Astrocyte (in vitro differentiated cells and primary cell): ENCODE data around the gene TREX2. TPM values are rescaled to one million over a fixed set of nuclear protein-coding genes. Genes with fewer than 3 reads are reported as not detected.

ENCODE experiments used
- DNase-seq: peaks from one replicate; pipeline ENCODE4 v3.0.0-alpha.2; 2010; ENCODE audit warnings: low read depth
- FAIRE-seq: peaks from 2 replicates; lab custom pipeline; 2011; peaks lifted over from hg19 to GRCh38; lab: Jason Lieb, UNC
- H2AFZ ChIP-seq: 2 replicates; pipeline ENCODE4 v1.6.0; 2012; ENCODE audit warnings: low read depth, low read length, inconsistent platforms
- H3K27ac ChIP-seq: 2 replicates; pipeline ENCODE4 v1.5.1; 2011; ENCODE audit warnings: low read depth, low read length, inconsistent platforms
- H3K27me3 ChIP-seq: 2 replicates; pipeline ENCODE4 v1.6.0; 2011; ENCODE audit warnings: low read length, inconsistent platforms; ENCODE audit not compliant: insufficient read depth
- H3K36me3 ChIP-seq: 2 replicates; pipeline ENCODE4 v1.5.1; 2011; ENCODE audit warnings: low read length, inconsistent platforms; ENCODE audit not compliant: insufficient read depth
- H3K4me1 ChIP-seq: 2 replicates; pipeline ENCODE4 v1.5.1; 2011; ENCODE audit warnings: low read length, inconsistent platforms; ENCODE audit not compliant: insufficient read depth
- H3K4me2 ChIP-seq: 2 replicates; pipeline ENCODE4 v1.6.0; 2012; ENCODE audit warnings: low read length, inconsistent platforms
- H3K4me3 ChIP-seq: 2 replicates; pipeline ENCODE4 v1.5.1; 2011; ENCODE audit warnings: low read depth, mild to moderate bottlenecking, low read length, inconsistent platforms; ENCODE audit not compliant: insufficient read depth
- H3K79me2 ChIP-seq: 2 replicates; pipeline ENCODE4 v1.6.0; 2012; ENCODE audit warnings: mild to moderate bottlenecking, low read length, inconsistent platforms; ENCODE audit not compliant: insufficient read depth
- H3K9ac ChIP-seq: 2 replicates; pipeline ENCODE4 v1.6.0; 2012; ENCODE audit warnings: mild to moderate bottlenecking, low read length, inconsistent platforms
- H3K9me3 ChIP-seq: 2 replicates; pipeline ENCODE4 v1.5.1; 2012; ENCODE audit warnings: low read depth, mild to moderate bottlenecking, low read length, inconsistent platforms; ENCODE audit not compliant: insufficient read depth
- H4K20me1 ChIP-seq: 2 replicates; pipeline ENCODE4 v1.6.0; 2012; ENCODE audit warnings: low read length, inconsistent platforms; ENCODE audit not compliant: insufficient read depth
- H3K27ac Mint-ChIP-seq: one replicate; pipeline ENCODE4 v1.8.0; 2021; ENCODE audit warnings: mild to moderate bottlenecking, mixed read lengths; ENCODE audit not compliant: unreplicated experiment
- H3K27me3 Mint-ChIP-seq: one replicate; pipeline ENCODE4 v1.8.0; 2021; ENCODE audit warnings: low read depth, mixed read lengths; ENCODE audit not compliant: unreplicated experiment
- H3K36me3 Mint-ChIP-seq: one replicate; pipeline ENCODE4 v1.8.0; 2021; ENCODE audit warnings: low read depth, mixed read lengths; ENCODE audit not compliant: unreplicated experiment
- H3K4me1 Mint-ChIP-seq: one replicate; pipeline ENCODE4 v1.8.0; 2021; ENCODE audit warnings: low read depth, mixed read lengths; ENCODE audit not compliant: unreplicated experiment
- H3K4me3 Mint-ChIP-seq: one replicate; pipeline ENCODE4 v1.8.0; 2021; ENCODE audit warnings: mild to moderate bottlenecking, moderate library complexity, mixed read lengths; ENCODE audit not compliant: unreplicated experiment
- H3K9me3 Mint-ChIP-seq: one replicate; pipeline ENCODE4 v1.8.0; 2021; ENCODE audit warnings: mild to moderate bottlenecking, mixed read lengths; ENCODE audit not compliant: unreplicated experiment
- EZH2 ChIP-seq: IDR thresholded peaks from 2 replicates; pipeline ENCODE4 v1.6.1; 2012; ENCODE audit warnings: mild to moderate bottlenecking, low read length, inconsistent platforms; ENCODE audit not compliant: insufficient read depth
- total RNA-seq: library from RNA; stranded (reverse); gene quantifications from 2 replicates; pipeline ENCODE4 v1.2.1, GENCODE V29; 2021
- TF ChIP-seq, protein P1 (sequence below): IDR thresholded peaks from 2 replicates; pipeline ENCODE4 v1.5.1; 2011; ENCODE audit warnings: low read depth, mild to moderate bottlenecking, inconsistent platforms, low read length, moderate library complexity; ENCODE audit not compliant: insufficient read depth

Gene TREX2
- total RNA-seq, 1 donor from 2014 or later = 0.36 TPM

DNA sequence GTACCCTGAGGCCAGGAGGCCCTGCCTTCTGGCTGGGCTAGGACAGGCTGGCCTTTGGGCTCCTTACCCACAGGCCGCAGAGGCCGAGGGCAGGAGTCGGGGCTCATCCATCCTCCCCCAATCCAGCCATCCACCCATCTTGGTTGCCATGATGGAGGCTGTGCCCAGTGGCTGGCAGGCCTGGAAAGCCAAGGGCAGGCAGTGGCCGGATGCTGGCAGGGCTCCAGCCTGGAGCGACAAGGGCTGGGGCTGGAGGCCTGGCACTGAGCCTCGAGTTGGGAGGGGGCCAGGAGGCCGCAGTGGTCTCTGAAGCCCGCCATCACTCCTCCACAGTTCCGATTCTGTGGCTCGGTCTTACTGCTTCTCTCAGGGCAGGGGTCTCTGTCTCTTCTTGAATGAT is 40.3 kb upstream of the TREX2 start:
- H3K9me3 ChIP-seq = no peaks in the 10 kb centered on the region
- peaks cover 14% of the 10 kb centered on the region for H3K4me1 ChIP-seq
- no peak overlapping the region for H3K9ac ChIP-seq
- H3K27me3 Mint-ChIP-seq = no peaks in the 10 kb centered on the region
- H3K4me3 Mint-ChIP-seq = no peak overlapping the region
- no peaks in the 10 kb centered on the region for H3K4me1 Mint-ChIP-seq
- H3K4me2 ChIP-seq = no peak overlapping the region
- no peaks in the 10 kb centered on the region for H3K27me3 ChIP-seq
- H2AFZ ChIP-seq = no peak overlapping the region
- H3K27ac Mint-ChIP-seq = no peak overlapping the region
- H4K20me1 ChIP-seq = no peaks in the 10 kb centered on the region
- H3K9me3 Mint-ChIP-seq = no peaks in the 10 kb centered on the region
- FAIRE-seq (no peak), DNase-seq (no peak)
- TF ChIP-seq EZH2 = no peak
- TF ChIP-seq, protein P1, sequence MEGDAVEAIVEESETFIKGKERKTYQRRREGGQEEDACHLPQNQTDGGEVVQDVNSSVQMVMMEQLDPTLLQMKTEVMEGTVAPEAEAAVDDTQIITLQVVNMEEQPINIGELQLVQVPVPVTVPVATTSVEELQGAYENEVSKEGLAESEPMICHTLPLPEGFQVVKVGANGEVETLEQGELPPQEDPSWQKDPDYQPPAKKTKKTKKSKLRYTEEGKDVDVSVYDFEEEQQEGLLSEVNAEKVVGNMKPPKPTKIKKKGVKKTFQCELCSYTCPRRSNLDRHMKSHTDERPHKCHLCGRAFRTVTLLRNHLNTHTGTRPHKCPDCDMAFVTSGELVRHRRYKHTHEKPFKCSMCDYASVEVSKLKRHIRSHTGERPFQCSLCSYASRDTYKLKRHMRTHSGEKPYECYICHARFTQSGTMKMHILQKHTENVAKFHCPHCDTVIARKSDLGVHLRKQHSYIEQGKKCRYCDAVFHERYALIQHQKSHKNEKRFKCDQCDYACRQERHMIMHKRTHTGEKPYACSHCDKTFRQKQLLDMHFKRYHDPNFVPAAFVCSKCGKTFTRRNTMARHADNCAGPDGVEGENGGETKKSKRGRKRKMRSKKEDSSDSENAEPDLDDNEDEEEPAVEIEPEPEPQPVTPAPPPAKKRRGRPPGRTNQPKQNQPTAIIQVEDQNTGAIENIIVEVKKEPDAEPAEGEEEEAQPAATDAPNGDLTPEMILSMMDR = no peak
- no peak overlapping the region for H3K4me3 ChIP-seq
- no peak overlapping the region for H3K27ac ChIP-seq
- H3K36me3 Mint-ChIP-seq = no peaks in the 10 kb centered on the region
- H3K36me3 ChIP-seq = no peaks in the 10 kb centered on the region
- H3K79me2 ChIP-seq = no peaks in the 10 kb centered on the region

DNA sequence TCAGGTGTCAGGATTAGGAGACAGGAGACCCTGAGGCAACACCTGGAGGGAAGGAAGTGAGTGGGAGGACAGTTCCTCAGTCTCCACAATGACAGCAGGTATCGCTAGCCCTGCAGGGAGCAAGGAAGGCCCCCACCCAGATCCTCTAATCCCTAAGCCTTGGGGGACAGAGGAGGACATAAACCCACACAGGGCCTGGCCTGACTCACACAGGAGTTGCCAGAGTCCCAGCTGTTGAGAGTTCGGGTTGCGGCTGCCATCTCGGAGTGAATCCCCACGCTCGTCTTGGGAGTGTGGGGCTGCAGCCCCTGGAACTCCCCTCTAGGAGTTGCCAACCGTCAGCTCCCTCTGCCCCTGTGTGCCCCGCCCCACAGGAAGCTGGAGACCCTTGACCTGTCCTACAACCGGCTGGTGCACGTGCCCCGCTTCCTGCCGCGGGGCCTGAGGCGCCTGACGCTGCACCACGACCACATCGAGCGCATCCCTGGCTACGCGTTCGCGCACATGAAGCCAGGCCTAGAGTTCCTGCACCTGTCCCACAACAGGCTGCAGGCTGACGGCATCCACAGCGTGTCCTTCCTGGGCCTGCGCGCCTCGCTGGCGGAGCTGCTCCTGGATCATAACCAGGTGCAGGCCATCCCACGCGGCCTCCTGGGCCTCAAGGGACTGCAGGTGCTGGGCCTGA is 39.7 kb upstream of the TREX2 start:
- no peaks in the 10 kb centered on the region for H3K4me1 Mint-ChIP-seq
- no peaks in the 10 kb centered on the region for H3K27me3 ChIP-seq
- no peak overlapping the region for H3K27ac ChIP-seq
- H3K36me3 Mint-ChIP-seq = no peaks in the 10 kb centered on the region
- DNase-seq (no peak), FAIRE-seq (no peak)
- no peaks in the 10 kb centered on the region for H3K79me2 ChIP-seq
- H4K20me1 ChIP-seq = no peaks in the 10 kb centered on the region
- H3K9me3 ChIP-seq = no peaks in the 10 kb centered on the region
- no peaks in the 10 kb centered on the region for H3K27me3 Mint-ChIP-seq
- H3K27ac Mint-ChIP-seq = no peak overlapping the region
- H3K9ac ChIP-seq = no peak overlapping the region
- H3K9me3 Mint-ChIP-seq = no peaks in the 10 kb centered on the region
- H3K36me3 ChIP-seq = no peaks in the 10 kb centered on the region
- H3K4me3 ChIP-seq = no peak overlapping the region
- H3K4me2 ChIP-seq = no peak overlapping the region
- H3K4me1 ChIP-seq = peaks cover 14% of the 10 kb centered on the region
- TF ChIP-seq EZH2 = no peak
- TF ChIP-seq, protein P1 = no peak
- no peak overlapping the region for H2AFZ ChIP-seq
- H3K4me3 Mint-ChIP-seq = no peak overlapping the region

- H3K36me3 Mint-ChIP-seq = no peaks in the 10 kb centered on the region
- Histone ChIP-seq H2AFZ (no peak overlapping the region), H3K27ac (no peak overlapping the region), H3K4me3 (no peak overlapping the region), H3K9me3 (no peaks in the 10 kb centered on the region), H3K27me3 (no peaks in the 10 kb centered on the region), H3K36me3 (no peaks in the 10 kb centered on the region), H3K4me1 (peaks cover 4% of the 10 kb centered on the region), H3K4me2 (no peak overlapping the region), H3K9ac (no peak overlapping the region), H3K79me2 (no peaks in the 10 kb centered on the region), H4K20me1 (no peaks in the 10 kb centered on the region)
- FAIRE-seq = no peak
- H3K4me1 Mint-ChIP-seq = no peaks in the 10 kb centered on the region
- no peak overlapping the region for H3K4me3 Mint-ChIP-seq
- no peaks in the 10 kb centered on the region for H3K9me3 Mint-ChIP-seq
- no peak for DNase-seq
- H3K27me3 Mint-ChIP-seq = peaks cover 1% of the 10 kb centered on the region
- TF ChIP-seq, protein P1 = no peak
- no peak for TF ChIP-seq EZH2
- H3K27ac Mint-ChIP-seq = no peak overlapping the region
Observed at GRCh38 chrX:153482376-153483015, 36.6 kb upstream of the TREX2 start.
